OCI-LY3 (cell line): ENCODE measurements around the gene RRP12.

Source experiments
- H2AFZ ChIP-seq: fragments of 200-600, 300-600 bp; shearing (Covaris generic); 2 replicates; pipeline ENCODE4 v1.6.0; 2014; ENCODE audit warnings: antibody characterized with exemption, low read depth, low read length
- H3K27ac ChIP-seq: fragments of 200-600, 300-600 bp; sonication (generic); 2 replicates; pipeline ENCODE4 v1.5.1; 2014; ENCODE audit warnings: mild to moderate bottlenecking, low read length, moderate library complexity, mixed read lengths
- H3K27me3 ChIP-seq: fragments of 200-600, 300-600 bp; sonication (generic); 2 replicates; pipeline ENCODE4 v1.6.1; 2014; ENCODE audit warnings: low read depth, low read length, mixed read lengths
- H3K36me3 ChIP-seq: fragments of 200-600, 300-600 bp; sonication (generic); replicated peaks from 2 replicates; pipeline ENCODE3; 2014; ENCODE audit warnings: low read depth, low read length, mixed read lengths
- H3K4me1 ChIP-seq: fragments of 300-600, 200-600 bp; sonication (generic); 2 replicates; pipeline ENCODE4 v1.6.1; 2014; ENCODE audit warnings: low read length, mixed read lengths
- H3K4me2 ChIP-seq: fragments of 200-600, 300-600 bp; sonication (generic); 2 replicates; pipeline ENCODE4 v1.6.1; 2014; ENCODE audit warnings: low read length, mixed read lengths
- H3K4me3 ChIP-seq: fragments of 300-600, 200-600 bp; sonication (generic); 2 replicates; pipeline ENCODE4 v1.5.1; 2014; ENCODE audit warnings: antibody characterized with exemption, mild to moderate bottlenecking, low read length, moderate library complexity
- H3K79me2 ChIP-seq: fragments of 300-600, 200-600 bp; shearing (Covaris generic); 2 replicates; pipeline ENCODE4 v1.6.1; 2014; ENCODE audit warnings: mild to moderate bottlenecking, low read length, mixed read lengths
- H3K9ac ChIP-seq: fragments of 300-600, 200-600 bp; shearing (Covaris generic); 2 replicates; pipeline ENCODE4 v1.6.0; 2014; ENCODE audit warnings: mild to moderate bottlenecking, low read length, moderate library complexity
- H3K9me3 ChIP-seq: fragments of 200-600, 300-600 bp; shearing (Covaris generic); 2 replicates; pipeline ENCODE4 v1.6.1; 2014; ENCODE audit warnings: low read length, mixed read lengths; ENCODE audit not compliant: insufficient read depth
- H4K20me1 ChIP-seq: fragments of 200-600, 300-600 bp; sonication (generic); 2 replicates; pipeline ENCODE4 v1.6.1; 2016; ENCODE audit warnings: low read length, mixed read lengths; ENCODE audit not compliant: insufficient read depth
- EZH2phosphoT487 ChIP-seq: fragments of 200-600 bp; shearing (Covaris generic); IDR thresholded peaks from 2 replicates; pipeline ENCODE4 v1.6.1; 2018; ENCODE audit warnings: antibody characterized with exemption, mixed run types, low read depth
- TF ChIP-seq, protein P1 (sequence below): fragments of 200-600, 300-600 bp; sonication (generic); IDR thresholded peaks from 2 replicates; pipeline ENCODE4 v1.5.1; 2014; ENCODE audit warnings: antibody characterized with exemption, low read length, low read depth

Gene RRP12

DNA sequence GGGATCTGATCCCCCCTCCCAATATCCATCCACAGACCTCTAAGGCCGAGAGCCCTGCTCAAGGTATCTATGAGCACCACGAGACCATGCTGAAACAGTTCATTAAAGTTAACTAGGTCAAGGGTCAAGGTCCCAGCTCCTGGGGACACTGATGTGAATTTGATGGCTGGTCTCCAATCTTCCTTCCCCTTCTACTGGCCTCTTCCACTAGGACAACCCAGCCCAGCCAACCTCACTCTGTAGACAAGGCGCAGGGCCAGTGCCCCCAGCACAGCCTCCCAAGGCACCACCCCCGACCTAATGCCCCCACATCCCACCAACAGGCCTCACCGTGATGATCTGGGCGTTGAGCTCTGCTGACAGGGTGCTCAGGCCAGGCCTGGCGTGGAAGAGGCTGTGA, 15.6 kb downstream of the RRP12 start:
- H3K9me3 ChIP-seq, result no peaks in the 10 kb centered on the region
- TF ChIP-seq, protein P1, sequence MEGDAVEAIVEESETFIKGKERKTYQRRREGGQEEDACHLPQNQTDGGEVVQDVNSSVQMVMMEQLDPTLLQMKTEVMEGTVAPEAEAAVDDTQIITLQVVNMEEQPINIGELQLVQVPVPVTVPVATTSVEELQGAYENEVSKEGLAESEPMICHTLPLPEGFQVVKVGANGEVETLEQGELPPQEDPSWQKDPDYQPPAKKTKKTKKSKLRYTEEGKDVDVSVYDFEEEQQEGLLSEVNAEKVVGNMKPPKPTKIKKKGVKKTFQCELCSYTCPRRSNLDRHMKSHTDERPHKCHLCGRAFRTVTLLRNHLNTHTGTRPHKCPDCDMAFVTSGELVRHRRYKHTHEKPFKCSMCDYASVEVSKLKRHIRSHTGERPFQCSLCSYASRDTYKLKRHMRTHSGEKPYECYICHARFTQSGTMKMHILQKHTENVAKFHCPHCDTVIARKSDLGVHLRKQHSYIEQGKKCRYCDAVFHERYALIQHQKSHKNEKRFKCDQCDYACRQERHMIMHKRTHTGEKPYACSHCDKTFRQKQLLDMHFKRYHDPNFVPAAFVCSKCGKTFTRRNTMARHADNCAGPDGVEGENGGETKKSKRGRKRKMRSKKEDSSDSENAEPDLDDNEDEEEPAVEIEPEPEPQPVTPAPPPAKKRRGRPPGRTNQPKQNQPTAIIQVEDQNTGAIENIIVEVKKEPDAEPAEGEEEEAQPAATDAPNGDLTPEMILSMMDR, result no peak
- TF ChIP-seq EZH2phosphoT487, result no peak
- peaks cover 12% of the 10 kb centered on the region for H3K36me3 ChIP-seq
- H3K4me2 ChIP-seq, result no peak overlapping the region
- no peaks in the 10 kb centered on the region for H4K20me1 ChIP-seq
- H3K79me2 ChIP-seq, result no peaks in the 10 kb centered on the region
- H2AFZ ChIP-seq, result no peak overlapping the region
- H3K4me1 ChIP-seq, result no peaks in the 10 kb centered on the region
- H3K27me3 ChIP-seq, result no peaks in the 10 kb centered on the region
- no peak overlapping the region for H3K4me3 ChIP-seq
- H3K9ac ChIP-seq, result no peak overlapping the region
- no peak overlapping the region for H3K27ac ChIP-seq

DNA sequence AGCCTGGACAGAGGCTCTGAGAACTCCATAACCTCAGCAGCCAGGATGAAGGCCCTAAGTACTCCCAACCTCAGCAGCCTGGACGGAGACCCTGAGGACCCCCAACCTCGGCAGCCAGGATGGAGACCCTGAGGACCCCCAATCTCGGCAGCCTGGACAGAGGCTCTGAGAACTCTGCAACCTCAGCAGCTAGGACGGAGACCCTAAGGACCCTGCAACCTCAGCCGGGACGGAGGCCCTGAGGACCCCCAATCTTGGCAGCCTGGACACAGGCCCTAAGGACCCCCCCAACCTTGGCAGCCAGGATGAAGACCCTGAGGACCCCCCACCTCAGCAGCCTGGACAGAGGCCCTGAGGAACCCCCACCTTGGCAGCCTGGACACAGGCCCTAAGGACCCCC, 16.5 kb downstream of the RRP12 start:
- TF ChIP-seq, protein P1, result no peak
- peaks cover 8% of the 10 kb centered on the region for H3K36me3 ChIP-seq
- H3K4me3 ChIP-seq, result no peak overlapping the region
- no peaks in the 10 kb centered on the region for H3K4me1 ChIP-seq
- no peak overlapping the region for H3K9ac ChIP-seq
- H3K27ac ChIP-seq, result no peak overlapping the region
- no peaks in the 10 kb centered on the region for H3K79me2 ChIP-seq
- H3K9me3 ChIP-seq, result no peaks in the 10 kb centered on the region
- H2AFZ ChIP-seq, result no peak overlapping the region
- no peak overlapping the region for H3K4me2 ChIP-seq
- no peaks in the 10 kb centered on the region for H4K20me1 ChIP-seq
- no peaks in the 10 kb centered on the region for H3K27me3 ChIP-seq

DNA sequence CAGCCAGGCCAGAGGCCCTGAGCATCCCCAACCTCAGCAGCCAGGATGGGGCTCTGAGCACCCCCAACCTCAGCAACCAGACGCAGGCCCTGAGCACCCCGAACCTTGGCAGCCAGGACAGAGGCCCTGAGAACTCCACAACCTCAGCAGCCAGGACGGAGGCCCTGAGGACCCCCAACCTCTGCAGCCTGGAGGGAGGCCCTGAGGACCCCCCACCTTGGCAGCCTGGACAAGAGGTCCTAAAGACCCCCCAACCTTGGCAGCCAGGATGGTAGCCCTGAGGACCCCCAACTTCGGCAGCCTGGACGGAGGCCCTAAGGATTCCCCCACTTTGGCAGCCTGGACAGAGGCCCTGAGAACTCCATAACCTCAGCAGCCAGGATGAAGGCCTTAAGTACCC, 17.0 kb downstream of the RRP12 start:
- Histone ChIP-seq H3K9ac (no peak overlapping the region), H3K36me3 (peaks cover 8% of the 10 kb centered on the region), H3K9me3 (no peaks in the 10 kb centered on the region), H3K27ac (no peak overlapping the region), H3K4me1 (no peaks in the 10 kb centered on the region), H3K79me2 (no peaks in the 10 kb centered on the region), H4K20me1 (no peaks in the 10 kb centered on the region), H2AFZ (no peak overlapping the region), H3K4me2 (no peak overlapping the region), H3K27me3 (no peaks in the 10 kb centered on the region), H3K4me3 (no peak overlapping the region)
- TF ChIP-seq, protein P1, result no peak
- no peak for TF ChIP-seq EZH2phosphoT487

DNA sequence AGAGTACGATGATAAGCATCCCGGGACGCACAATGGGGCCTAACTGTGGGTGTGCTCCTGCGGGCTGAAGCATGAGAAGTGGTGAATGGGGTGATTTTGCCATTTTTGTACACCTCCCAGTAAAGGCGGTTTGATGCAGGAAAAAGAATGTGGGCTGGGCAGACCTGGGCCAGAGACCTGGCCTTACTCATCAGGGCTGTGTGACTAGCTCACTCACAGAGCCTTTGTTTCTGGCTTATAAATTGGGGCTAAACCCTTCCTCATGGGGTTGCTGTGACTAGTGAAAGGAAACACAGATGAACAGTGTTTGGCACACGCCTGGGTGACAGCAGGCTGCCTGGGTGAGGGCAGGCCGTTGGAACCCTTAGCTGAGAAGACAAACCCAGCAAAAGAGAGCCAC, 18.0 kb downstream of the RRP12 start:
- no peaks in the 10 kb centered on the region for H3K27me3 ChIP-seq
- no peak overlapping the region for H3K4me3 ChIP-seq
- no peaks in the 10 kb centered on the region for H4K20me1 ChIP-seq
- H3K27ac ChIP-seq, result no peak overlapping the region
- no peak overlapping the region for H3K4me2 ChIP-seq
- H3K79me2 ChIP-seq, result no peaks in the 10 kb centered on the region
- H3K4me1 ChIP-seq, result no peaks in the 10 kb centered on the region
- no peaks in the 10 kb centered on the region for H3K9me3 ChIP-seq
- no peak overlapping the region for H2AFZ ChIP-seq
- no peak overlapping the region for H3K9ac ChIP-seq
- no peak for TF ChIP-seq EZH2phosphoT487
- TF ChIP-seq, protein P1, result no peak
- peaks cover 3% of the 10 kb centered on the region for H3K36me3 ChIP-seq
